Measurements from ENCODE around the gene TRDMT1.

Gene TRDMT1

DNA sequence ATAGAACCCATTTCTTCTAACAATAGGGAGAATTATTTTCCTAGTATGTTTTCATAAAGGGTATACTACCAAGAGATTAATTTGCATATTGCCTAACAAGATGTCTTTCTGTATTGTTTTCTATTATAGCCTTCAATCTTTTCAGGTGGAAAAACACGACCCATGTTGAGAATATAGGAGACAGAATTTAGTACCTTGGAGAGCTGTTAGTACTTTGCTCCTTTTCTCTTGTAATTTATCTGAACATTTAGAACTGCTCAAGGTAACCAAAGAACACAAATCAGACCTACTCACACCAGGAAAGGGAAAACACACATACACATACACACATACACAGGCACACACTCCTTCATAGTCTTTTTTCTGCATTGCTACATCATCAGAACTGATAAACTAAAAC lies 7.8 kb upstream of the TRDMT1 start:
- no peak for DNase-seq

DNA sequence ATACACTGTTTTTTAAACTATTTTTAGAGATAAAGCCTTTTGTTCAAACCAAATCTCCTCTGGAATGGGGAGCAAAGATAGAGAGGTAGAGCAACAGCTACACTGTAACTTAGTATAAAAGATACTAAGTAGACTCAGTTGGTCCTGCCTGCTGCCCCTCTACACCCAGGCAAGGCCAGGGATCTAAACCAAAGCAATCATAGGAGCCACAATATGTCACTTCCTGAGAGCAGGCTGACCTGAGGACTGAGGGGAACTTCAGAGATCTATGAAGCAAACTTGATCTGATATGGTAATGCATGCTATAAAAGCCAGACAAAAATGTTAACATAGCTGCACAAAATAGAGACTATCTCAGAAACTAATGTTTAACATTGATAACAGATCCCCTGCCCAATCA lies 7.0 kb upstream of the TRDMT1 start:
- DNase-seq, result no peak

DNA sequence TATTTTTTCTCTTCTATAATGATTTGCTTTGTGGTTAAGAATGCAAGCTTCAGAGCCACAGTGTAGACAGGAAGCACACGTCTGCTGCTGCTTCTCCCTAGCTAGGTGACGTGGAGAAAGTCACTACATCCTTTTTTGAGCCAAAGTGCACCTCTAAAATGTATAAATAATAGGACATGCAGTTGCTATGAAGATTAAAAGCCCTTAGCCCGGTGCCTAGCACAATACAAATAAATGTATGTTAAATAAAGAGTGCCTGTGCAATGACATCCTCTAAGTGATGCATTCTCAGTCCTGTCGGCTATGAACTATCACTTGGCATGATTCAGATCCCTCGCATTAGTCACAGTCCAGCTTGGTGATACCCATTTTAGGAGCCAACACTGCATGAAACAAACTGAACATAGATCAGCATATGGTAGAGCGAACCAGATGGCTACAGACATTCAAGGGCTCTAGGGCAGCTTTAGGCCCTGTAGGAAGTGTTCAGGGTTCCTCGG lies 4.8 kb upstream of the TRDMT1 start:
- DNase-seq, result no peak

DNA sequence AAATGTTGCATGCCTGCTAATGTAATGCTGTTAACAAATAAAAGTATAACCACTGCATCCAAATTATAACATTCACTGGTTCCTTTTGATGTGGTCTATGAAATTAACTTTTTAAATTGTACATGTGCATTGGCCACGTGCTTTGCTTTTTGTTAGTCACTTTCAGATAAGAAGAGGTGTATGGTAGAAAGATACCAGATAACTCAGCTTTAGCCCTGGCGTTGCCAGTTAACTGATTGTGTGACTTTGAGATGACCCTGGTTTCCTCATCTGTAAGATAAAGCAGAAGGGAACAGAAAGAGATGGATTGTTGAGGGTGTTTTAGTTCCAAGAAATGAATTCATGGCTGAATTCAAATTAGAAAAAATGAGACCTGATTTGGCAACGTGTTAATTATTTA lies 1.9 kb upstream of the TRDMT1 start:
- DNase-seq, result no peak

DNA sequence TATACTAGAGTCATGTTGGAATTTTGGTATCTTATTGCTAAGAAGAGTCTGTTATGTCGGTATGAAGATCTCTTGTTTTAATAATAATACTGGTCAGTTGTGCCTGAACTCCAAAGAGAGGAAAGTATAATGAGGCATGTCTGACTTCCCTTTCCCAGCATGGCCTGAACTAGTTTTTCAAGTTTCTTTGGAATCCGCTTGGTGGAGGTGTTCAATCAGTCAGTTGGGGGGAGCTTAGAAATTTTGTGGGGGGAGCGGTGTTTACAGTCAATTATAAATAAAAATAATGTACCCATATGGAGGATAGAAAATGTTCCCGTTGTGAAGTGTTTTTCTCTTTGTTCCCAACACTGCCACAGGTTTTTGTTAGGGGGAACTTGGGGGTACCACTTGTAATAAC lies 1.5 kb upstream of the TRDMT1 start:
- no peak for DNase-seq

DNA sequence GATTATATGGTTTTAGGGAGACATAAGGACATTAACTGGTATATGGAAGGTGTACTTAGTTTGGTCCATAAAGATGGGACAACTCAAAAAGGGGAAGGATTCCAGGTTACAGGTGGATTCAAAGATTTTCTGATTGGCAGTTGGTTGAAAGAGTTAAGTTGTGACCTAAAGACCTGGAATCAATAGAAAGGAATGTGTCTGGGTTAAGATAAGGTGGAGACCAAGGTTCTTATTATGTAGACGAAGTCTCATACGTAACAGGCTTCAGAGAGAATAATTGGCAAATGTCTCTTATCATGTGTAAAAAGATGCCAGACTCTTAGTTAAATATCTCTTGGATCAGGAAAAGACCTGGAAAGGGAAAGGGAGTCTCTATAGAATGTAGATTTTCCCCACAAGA lies 1.0 kb upstream of the TRDMT1 start:
- DNase-seq, result no peak

DNA sequence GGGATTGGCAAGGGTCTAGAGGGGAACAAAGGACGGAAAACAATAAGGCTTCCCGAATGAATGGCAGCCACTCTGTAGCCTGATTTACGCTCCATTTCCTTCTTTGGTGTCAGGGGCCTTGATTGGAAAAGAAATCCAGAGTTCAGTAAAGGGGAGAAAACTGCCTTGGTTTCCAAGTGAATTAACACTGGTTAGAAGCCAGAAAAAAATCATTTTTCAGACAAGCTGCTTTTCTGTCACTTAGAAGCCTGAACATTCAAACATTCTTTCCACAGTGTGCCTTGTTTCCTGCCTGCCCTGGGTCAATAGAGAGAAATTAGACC lies 283 bp upstream of the TRDMT1 start:
- DNase-seq, result no peak

DNA sequence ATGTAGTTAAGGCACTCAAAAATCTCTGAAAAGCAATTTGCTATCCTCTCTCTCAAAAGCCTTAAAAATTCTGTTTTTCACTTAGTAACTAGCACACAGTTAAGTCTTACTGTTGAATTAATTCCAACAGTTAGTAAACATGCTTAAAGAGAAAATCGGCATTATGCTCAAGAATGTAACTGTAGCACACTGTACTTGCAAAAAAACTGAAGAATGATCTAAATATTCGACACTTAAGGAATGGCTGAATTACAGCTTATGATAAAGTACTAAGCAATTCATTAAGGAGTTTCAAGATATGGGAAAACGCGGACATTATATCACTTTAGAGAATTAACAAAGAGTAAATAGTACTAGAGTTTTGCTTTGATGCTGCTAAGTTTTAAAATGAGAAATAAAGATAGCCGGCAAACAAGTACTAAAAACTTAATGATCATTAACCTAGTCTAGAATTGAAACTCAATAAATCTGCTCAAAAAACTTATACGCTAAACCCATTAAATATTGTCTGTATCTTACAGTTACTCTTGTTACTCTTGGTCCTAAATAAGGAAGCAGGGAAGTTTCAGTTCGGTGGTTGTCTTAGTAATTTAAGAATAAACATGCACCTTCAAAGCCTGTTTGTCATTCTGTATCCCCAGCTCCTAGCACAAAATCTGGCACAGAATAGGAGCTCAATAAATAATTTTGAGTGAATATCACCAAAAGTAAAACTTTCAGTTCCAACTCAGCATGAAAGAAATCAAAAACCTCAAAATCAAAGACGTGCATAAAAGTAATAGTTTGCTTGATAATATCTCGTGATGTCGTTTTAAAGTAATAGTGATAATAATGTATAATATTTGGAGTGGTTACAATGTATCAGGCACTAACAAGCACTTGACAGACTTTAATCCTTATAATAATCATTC lies 1.2 kb downstream of the TRDMT1 start:
- DNase-seq, result no peak

DNA sequence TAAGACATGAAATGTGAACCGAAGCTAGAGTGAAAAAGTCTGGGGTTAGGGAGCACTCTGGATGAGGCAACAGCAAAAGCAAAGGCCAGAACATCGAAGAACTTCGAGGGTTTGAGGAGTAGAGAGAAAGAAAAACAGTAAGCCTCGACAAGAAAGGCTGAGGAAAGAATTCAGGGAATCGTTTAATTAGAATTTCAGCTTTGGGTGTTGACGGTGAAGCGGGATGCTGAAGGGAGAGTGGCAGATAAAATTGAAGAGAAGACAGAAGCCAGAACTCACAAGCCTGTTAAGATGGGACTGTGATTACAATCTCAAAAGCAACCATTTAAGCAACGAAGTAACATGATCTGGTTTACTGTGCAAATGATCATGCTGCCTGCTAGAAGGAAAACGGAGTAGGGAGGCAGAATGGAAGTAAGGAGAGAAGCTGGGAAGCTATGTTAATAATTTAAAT lies 2.1 kb downstream of the TRDMT1 start:
- DNase-seq, result no peak

DNA sequence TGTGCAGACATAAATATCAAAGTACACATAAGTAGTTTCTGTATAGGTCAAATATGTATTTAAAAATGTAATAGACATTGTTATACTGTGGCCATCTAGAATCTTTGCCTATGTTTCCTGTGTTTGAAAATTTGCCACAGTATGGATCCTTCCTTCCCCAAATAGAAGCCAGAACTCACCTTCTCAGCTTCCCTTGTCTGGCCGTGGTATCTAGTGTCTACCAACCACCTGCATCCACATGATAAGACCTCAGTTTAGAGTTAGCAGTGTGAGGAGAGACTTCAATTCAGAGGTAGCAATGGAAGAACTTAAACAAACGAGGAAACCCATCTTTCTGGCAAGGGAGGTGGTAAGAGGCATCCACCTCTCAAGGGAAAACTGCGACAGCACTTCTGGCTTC lies 4.9 kb downstream of the TRDMT1 start:
- no peak for DNase-seq

DNA sequence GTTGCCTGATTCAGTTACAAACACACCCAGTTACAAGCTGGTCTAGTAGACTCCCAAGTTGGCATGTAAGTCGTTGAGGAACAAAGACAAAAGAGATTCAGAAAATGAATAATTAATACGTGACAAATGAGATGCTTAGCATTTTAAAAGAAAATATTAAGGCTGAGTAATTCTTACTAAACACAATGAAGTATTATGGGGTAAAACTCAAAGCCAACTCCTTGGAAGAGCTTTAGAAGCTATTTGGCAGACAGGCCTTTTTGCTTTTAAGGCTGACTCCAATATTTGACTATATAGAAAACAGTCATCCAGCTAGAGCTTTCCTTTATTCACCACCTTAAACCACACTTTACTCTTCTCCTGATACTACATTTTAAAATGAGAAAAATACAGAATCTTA lies 5.4 kb downstream of the TRDMT1 start:
- no peak for DNase-seq

DNA sequence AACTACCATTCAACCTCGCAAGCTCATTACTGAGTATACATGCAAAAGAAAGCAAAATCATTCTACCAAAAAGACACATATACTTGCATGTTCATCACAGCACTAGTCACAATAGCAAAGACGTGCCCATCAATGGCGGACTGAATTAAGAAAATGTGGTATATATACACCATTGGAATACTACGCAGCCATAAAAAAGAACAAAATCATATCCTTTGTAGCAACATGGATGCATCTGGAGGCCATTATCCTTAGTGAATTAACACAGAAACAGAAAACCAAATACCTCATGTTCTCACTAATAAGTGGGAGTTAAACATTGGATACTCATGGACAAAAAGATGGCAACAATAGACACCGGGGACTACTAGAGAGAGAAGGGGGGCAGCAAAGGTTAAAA lies 6.4 kb downstream of the TRDMT1 start:
- DNase-seq, result no peak

DNA sequence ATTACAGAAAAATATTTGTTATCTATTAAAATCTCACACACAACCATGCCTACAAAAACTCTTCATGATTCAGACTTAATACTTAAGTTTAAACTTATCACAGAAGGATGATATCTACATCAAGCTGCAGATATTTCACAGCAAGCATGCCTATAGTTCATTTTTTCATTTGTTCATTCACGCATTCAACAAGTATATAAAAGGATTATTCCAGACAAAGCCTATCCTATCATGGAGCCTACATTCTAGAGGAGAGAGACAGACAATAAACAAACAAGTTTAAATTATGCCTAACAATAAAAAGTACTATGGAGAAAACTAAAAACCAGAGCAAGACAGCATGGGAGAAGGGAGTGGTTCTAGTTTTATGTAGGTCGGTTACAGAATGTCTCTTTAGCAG lies 10.9 kb downstream of the TRDMT1 start:
- DNase-seq, result no peak

DNA sequence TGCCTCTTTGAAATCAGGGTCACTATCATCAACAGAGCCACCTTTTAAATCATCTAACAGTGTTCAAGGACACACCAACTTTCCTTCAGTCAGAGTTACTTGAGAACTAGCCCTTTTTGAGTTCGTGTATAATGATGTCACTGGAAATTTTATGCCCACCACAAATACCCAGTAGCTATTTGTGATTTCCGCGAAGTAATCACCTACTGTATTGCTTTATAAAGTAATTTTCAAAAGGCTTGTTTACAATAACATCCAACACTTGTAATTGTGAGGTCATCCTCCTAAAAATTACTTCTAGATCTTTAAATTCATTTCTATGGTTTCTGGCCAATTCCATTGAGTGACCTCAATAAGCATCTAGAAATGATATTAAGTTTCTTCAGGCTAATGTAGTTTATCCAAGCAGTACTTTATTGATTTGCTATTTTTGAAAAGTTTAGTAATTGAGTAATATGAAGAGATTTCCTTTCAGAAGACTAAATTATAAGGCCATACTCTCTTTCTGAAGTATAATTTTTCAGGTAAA lies 12.8 kb downstream of the TRDMT1 start:
- no peak for DNase-seq

DNA sequence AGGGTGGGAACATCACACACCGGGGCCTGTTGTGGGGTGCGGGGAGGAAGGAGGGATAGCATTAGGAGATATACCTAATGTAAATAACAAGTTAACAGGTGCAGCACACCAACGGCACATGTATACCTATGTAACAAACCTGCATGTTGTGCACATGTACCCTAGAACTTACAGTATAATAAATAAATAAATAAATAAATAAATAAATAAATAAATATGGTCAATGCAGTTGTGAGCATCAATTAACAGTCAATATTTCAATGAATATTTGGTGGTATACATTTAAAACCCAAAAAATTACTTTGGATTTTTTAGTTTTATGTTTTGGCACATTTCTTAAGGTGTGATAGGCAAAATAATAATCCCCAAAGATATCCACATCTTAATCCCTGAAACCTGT lies 15.6 kb downstream of the TRDMT1 start:
- DNase-seq, result no peak

DNA sequence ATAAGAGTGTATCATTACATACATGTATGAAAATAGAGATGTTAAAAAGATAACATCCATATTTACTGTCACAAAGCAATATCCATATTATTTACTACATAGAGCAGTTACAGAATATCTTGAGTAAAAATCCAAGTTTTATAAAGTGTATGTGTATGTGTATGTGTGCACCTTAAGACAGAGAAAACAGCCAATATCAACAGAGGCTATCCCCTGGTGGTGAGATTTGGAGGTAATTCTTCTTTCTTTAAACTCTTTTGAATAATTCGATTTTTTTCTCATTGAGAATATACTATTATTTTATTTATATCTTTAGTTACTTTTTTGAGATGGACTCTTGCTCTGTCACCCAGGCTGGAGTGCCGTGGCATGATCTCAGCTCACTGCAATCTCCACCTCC lies 18.4 kb downstream of the TRDMT1 start:
- DNase-seq, result no peak

DNA sequence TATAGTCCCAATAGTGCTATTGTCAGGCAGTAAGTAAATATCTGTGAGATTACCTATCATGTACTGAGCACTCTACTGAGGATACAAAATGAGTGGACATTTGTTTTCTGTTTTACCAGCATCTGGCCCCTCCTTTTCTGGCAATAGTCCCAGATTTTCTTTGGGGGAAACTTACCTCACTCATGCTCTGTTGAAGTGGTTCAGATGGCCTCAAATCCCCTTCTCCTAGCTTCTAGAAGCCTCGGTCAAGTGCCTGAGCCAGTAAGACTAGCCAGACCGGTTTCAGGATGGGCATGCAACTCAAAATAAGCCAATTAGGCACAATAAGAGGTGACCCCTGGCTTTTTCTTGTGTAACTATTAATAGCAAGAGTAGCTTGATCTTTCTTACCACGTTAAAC lies 19.7 kb downstream of the TRDMT1 start:
- DNase-seq, result no peak

DNA sequence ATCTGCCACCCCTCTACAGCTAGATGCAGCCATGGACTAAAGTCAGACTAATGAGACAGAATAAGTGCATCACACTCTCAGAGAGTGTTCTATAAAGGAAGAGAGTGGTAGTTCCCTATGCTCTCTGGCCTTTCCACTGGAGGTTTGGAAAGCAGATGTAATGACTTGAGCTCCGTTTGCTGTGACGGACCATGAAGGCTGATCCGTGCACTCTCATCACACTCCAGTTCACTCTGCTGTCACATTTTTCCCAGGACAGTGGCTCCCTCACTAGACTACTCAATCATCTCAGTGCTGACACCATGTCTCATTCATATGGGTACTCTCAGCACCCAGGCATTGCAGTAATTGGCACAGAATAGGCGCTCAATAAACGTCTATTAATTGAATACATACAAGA lies 20.4 kb downstream of the TRDMT1 start:
- no peak for DNase-seq

DNA sequence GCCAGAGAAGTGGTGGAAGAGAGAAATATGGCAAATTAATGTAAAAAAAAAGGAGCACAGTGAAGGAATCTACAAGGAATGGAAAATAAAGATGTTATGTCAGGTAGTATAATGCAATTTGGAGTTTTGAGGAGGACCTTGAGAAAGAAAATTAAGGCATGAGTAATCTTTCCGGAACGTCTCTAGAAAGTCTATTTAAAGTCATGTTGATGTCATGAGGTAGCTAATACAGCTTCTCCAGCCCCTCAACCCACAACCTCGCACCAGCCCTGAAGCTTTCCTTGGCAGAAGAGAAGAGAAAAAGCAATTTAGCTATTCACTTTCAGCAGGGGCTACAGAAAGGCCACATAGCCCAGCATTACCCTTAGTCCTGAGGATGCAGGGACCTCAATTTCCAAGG lies 22.5 kb downstream of the TRDMT1 start:
- no peak for DNase-seq

DNA sequence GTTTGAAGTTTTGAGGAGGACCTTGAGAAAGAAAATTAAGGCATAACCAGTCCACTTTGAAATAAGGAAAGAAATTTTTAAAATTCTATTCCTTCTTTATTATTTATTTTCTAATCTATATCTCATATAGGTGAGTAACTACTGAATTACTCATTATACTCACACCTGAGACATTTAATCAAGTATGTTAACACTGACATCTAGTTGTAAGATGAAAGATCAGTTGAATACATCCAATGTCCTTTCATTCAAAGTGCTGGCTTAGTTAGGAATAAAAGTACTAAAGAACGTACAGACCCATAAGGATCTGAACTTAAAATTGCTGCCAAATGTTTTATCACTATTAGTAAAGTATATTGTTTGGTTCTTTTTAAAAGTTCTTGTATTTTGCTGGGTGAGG lies 23.5 kb downstream of the TRDMT1 start:
- no peak for DNase-seq

DNA sequence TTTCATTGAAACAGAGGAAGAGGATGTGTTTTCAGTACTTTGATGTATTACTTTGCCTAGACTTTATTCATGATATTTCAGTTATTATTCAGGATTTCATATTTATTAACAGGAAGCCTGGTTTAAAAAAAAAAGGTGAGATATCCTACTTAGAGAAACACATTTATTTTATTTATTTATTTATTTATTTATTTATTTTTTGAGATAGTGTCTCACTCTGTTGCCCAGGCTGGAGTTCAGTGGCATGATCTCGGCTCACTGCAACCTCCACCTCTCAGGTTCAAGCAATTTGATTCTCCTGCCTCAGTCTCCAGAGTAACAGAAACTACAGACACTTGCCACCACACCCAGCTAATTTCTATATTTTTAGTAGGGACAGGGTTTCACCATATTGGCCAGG lies 24.5 kb downstream of the TRDMT1 start:
- DNase-seq, result no peak

DNA sequence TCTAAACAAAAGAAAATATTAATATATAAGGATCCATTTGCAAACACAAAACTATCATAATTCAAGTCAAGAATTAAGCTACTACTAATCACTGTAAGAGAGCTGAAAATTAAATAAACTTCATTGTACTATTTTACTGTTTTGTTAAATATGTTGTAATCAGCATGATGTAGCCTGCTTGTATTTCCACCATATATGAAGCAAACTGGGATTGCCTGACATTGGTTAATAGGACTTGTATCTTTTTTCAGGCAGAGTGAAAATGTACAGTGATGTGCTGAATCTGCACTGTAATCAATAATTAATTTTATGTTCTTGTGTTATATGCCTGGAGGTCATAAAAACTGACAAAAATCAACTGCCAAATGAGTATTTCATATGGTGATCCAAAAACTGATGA lies 25.4 kb downstream of the TRDMT1 start:
- DNase-seq, result no peak

DNA sequence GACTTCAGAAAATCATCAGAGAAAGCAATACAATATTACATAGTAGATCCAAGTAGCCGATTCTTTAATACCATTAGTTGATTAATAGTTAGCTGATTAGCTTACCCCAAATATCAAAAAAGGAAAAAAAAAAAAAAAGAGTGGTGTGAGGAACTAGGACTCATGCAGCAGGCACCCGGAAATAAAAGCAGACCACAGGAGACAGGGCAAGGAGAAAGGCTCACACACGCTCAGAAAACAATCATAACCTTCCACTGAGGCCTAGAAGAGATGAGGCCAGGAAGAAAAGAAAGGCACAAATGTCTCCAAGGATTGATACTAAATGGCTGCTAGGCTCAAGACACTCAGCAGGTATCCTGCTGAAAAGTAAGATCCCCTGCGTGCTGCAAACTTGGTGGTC lies 25.9 kb downstream of the TRDMT1 start:
- DNase-seq, result no peak

DNA sequence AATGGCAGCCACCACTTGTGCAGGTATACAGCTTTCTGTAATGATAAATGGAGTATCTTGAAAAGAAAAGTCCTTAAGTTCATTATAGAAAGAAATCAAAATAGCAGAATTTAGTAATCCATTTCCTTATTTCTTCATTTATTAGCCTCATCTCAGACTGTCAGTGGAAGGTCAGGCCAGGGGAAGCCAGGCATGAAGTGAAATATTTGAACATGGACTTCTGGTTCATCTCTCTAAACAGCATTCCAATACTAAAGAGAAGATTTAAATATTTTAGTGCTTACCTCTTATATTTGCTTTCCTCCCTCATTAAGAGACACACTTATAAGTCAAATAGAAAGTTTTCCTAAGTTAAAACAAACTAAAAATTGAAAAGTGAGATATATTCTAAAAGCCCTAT lies 26.8 kb downstream of the TRDMT1 start:
- no peak for DNase-seq

DNA sequence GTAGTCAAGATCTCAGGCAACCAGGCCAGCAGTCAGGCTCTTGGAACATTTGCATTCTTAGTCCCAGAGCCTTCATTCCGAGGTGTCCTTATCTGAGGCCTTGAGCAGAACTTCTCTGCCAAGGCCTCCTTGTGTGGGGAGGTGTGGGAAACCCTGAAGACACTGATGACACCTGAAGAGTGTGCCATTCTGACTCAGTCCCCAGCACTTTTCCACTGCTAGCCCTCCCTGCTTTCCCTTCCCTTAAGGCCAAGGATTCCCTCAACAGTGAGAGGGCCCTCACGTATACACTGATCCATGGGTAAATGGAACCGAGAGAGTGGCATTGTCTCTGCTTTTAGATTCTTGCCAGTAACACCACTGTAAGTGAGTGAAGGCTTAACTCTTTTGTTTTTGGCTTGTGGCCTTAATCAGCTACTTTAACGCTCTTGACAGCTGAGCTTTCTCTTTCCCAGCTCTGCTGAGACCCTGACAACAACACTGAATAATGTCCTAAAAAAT lies 30.3 kb downstream of the TRDMT1 start:
- no peak for DNase-seq

All from left hindlimb (tissue), 1 donor.